ENCODE results near the gene CFL1. TPM values are rescaled to one million over a fixed set of nuclear protein-coding genes. Genes with fewer than 3 reads are reported as not detected.

Gene CFL1
- total RNA-seq, 1 donor from 2014 or later: 1,079 TPM

DNA sequence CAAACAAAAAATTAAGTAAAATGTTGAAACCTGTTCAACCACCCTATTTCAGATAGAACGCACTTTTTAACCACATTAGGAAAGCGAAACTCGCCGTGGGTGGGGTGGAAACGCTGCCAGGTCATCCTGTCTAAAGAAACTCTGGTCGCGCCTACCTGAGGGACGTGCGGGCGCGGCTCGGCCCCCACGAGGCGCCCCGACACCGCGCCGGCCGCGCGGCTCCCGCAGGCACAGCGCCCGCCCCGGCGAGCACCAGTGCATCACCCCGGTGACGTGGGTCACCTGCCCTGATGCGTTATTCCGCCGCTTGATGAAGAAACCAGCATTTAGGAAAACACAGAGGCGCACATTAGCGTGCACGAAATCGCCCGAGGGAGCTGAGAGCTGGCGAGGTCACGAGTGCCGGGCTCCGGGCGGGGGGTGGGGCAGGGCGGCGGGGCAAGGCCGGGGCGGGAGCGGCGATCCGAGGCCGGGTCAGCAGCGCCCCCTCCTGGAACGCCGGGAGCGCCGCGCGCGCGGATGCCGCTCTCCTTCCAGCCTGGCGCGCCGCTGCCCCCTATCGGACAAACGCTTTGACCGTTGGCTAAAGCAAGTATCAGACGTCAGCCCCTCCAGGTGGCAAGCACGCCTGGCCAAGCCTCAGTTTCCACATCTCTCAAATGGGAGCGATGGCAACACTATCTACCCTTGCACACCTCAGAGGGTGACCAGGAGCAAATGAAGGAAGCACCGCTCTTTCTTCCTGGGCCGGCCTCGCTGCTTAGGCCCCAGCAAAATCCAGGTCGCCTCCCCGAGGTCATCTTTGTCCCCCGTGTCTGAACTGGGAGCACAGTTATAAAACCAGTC, 39.9 kb downstream of the CFL1 start:
- Mint-ChIP-seq H3K27ac (peak overlapping the region; percentile 63), H3K36me3 (ENCODE audit: low read depth) (no peaks in the 10 kb centered on the region), H3K9me3 (no peaks in the 10 kb centered on the region), H3K4me3 (peak overlapping the region; percentile 77), H3K27me3 (no peaks in the 10 kb centered on the region), H3K4me1 (peaks cover 14% of the 10 kb centered on the region)
- intact Hi-C loops (cut with micrococcal nuclease): loop anchor here (1.0 kb wide), 7 partner anchors 27 to 277 kb away; partner anchors contain the start of gene AP5B1
- ChIA-PET POLR2A (interaction anchor here (0.6 to 3.4 kb wide), 7 partner anchors 12 to 180 kb away, joined by 3 to 26 read pairs (median 4); partner anchors contain the start of genes AP5B1, KAT5 and SIPA1), CTCF (interaction anchor here (1.2 to 6.1 kb wide), 11 partner anchors 10 to 113 kb away, joined by 3 to 62 read pairs (median 6); partner anchors contain the start of genes AP5B1 and KAT5)
- ATAC-seq (ENCODE audit: low read depth) (peak; percentile 95), DNase-seq (peak; percentile 95)
- TF ChIP-seq, protein P1, sequence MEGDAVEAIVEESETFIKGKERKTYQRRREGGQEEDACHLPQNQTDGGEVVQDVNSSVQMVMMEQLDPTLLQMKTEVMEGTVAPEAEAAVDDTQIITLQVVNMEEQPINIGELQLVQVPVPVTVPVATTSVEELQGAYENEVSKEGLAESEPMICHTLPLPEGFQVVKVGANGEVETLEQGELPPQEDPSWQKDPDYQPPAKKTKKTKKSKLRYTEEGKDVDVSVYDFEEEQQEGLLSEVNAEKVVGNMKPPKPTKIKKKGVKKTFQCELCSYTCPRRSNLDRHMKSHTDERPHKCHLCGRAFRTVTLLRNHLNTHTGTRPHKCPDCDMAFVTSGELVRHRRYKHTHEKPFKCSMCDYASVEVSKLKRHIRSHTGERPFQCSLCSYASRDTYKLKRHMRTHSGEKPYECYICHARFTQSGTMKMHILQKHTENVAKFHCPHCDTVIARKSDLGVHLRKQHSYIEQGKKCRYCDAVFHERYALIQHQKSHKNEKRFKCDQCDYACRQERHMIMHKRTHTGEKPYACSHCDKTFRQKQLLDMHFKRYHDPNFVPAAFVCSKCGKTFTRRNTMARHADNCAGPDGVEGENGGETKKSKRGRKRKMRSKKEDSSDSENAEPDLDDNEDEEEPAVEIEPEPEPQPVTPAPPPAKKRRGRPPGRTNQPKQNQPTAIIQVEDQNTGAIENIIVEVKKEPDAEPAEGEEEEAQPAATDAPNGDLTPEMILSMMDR (IDR thresholded peaks at IDR 0.05): peak; percentile 96

DNA sequence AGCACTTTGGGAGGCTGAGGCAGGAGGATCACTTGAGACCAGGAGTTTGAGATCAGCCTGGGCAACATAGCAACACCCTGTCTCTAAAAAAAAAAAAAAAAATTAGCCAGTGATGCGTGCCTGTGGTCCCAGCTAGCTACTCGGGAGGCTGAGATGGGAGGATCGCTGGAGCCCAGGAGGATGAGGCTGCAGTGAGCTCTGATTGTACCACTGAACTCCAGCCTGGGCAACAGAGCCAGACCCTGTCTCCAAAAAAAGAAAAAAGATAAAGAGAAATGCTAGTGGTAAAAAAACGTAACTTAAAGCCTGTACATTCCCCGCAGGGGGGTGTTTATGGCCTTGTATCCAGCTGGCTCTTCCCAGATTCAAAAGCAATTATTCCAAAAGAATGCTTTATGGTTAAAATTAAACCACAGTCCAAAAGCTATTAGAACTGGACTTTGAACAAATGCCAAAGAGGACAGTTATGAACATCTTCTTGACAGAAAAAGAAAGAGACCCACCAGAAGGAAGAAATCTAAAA, 40.6 kb downstream of the CFL1 start:
- intact Hi-C loops (cut with micrococcal nuclease): no loop called here
- Mint-ChIP-seq H3K36me3 (ENCODE audit: low read depth) (no peaks in the 10 kb centered on the region), H3K4me1 (peaks cover 14% of the 10 kb centered on the region), H3K9me3 (no peaks in the 10 kb centered on the region), H3K4me3 (peak overlapping the region; percentile 77), H3K27ac (peak overlapping the region; percentile 36), H3K27me3 (no peaks in the 10 kb centered on the region)
- DNase-seq (no peak), ATAC-seq (ENCODE audit: low read depth) (no peak)
- POLR2A ChIA-PET: interaction anchor here (0.6 to 3.4 kb wide), 8 partner anchors 13 to 177 kb away, joined by 3 to 26 read pairs (median 4); partner anchors contain the start of genes AP5B1, KAT5 and RNASEH2C
- CTCF ChIA-PET: interaction anchor here (0.6 to 6.1 kb wide), 12 partner anchors 10 to 152 kb away, joined by 3 to 62 read pairs (median 4); partner anchors contain the start of genes AP5B1 and KAT5
- TF ChIP-seq, protein P1 (IDR thresholded peaks at IDR 0.05): no peak

DNA sequence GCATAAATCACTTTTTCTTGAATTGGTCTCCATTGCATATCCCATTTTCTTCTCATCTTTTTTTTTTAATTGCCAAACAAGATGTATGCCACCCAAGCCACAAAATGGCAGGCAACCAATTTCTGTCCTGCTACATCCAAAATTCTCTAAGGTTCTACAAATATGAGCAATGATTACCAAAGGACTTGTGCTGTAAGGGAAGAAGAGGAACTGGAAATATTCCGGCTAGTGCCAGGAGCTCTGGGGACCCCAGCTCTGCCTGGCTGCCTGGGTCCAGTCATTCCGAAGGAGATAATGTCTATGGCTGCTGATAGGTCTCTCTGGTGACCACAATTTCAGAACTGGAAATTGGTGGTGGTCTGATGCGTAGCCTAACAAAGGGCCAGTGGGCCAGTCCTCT, 41.3 kb downstream of the CFL1 start:
- ChIA-PET CTCF (interaction anchor here (0.7 to 6.1 kb wide), 8 partner anchors 16 to 111 kb away, joined by 3 to 62 read pairs (median 7); partner anchors contain the start of genes AP5B1 and KAT5), POLR2A (interaction anchor here (0.6 to 3.4 kb wide), 6 partner anchors 11 to 176 kb away, joined by 3 to 26 read pairs (median 8); partner anchors contain the start of genes AP5B1, KAT5 and RNASEH2C)
- no peaks in the 10 kb centered on the region for H3K36me3 Mint-ChIP-seq (ENCODE audit: low read depth)
- DNase-seq (no peak), ATAC-seq (ENCODE audit: low read depth) (no peak)
- H3K27me3 Mint-ChIP-seq: no peaks in the 10 kb centered on the region
- H3K4me3 Mint-ChIP-seq: no peak overlapping the region
- no peaks in the 10 kb centered on the region for H3K9me3 Mint-ChIP-seq
- intact Hi-C loops (cut with micrococcal nuclease): no loop called here
- H3K4me1 Mint-ChIP-seq: peaks cover 14% of the 10 kb centered on the region
- H3K27ac Mint-ChIP-seq: no peak overlapping the region
- TF ChIP-seq, protein P1 (IDR thresholded peaks at IDR 0.05): no peak

- Mint-ChIP-seq H3K4me1 (peaks cover 14% of the 10 kb centered on the region), H3K9me3 (no peaks in the 10 kb centered on the region), H3K36me3 (ENCODE audit: low read depth) (no peaks in the 10 kb centered on the region), H3K27me3 (no peaks in the 10 kb centered on the region), H3K4me3 (no peak overlapping the region), H3K27ac (peak overlapping the region; percentile 9)
- TF ChIP-seq, protein P1 (IDR thresholded peaks at IDR 0.05): no peak
- ATAC-seq (ENCODE audit: low read depth) (no peak), DNase-seq (no peak)
- CTCF ChIA-PET: interaction anchor here (0.6 to 6.1 kb wide), 3 partner anchors 23 to 189 kb away, joined by 3 to 62 read pairs (median 3); partner anchors contain the start of gene AP5B1
- POLR2A ChIA-PET: no interaction called here
- intact Hi-C loops (cut with micrococcal nuclease): no loop called here
Measured at GRCh38 chr11:65814986-65815565, 42.9 kb downstream of the CFL1 start.

Data from activated B cell treated with CpG ODN at 0.5 μM for 24 hours (primary cell).